Measurements from ENCODE around the gene BLZF1. TPM values are rescaled to one million over a fixed set of nuclear protein-coding genes. Genes with fewer than 3 reads are reported as not detected.

BLZF1 gene
- total and polyA plus RNA-seq, 2 of the 8 experiments (the other 6 are each of a cell fraction or from before 2014, with no cell fraction given) = 1.8 to 10.3 TPM

GRCh38 chr1:169326956-169327268 is 41.1 kb upstream of the BLZF1 start:
- CTCF ChIA-PET (ENCODE audit: partially characterized antibody) = interaction anchor here (0.9 to 1.4 kb wide), 3 partner anchors 13 to 724 kb away, joined by 3 to 5 read pairs (median 3); no protein-coding TSS in a partner anchor
- Histone ChIP-seq H2BK120ac (replicated peaks; ENCODE audit: low read depth, low read length) (no peak overlapping the region), H3K4me1 (replicated peaks in 1 of 4; ENCODE audit: control insufficient read depth in 3 of 4, insufficient read depth in 4 of 4, low read length in 3 of 4) (peaks cover 0 to 4% (median 2%) of the 10 kb centered on the region in 4 experiments; a peak in 1 of 7 replicates), H4K5ac (ENCODE audit: insufficient read length, low read depth, low read length) (no peak overlapping the region), H3K27ac (ENCODE audit: low read depth, low read length) (no peak overlapping the region), H4K91ac (replicated peaks; ENCODE audit: insufficient read length, low read length) (no peak overlapping the region), H3K4ac (replicated peaks; ENCODE audit: insufficient read length, low read depth, low read length) (no peak overlapping the region), H3K18ac (ENCODE audit: extremely low read depth, low read length) (no peak overlapping the region), H2AK5ac (ENCODE audit: low read depth, low read length) (no peak overlapping the region), H3K9ac (replicated peaks in 1 of 4; ENCODE audit: extremely low read depth in 1 of 4, low read depth in 3 of 4, low read length in 3 of 4) (no peak overlapping the region), H3K56ac (replicated peaks; ENCODE audit: insufficient read length, low read depth, low read length) (no peak overlapping the region), H2BK5ac (ENCODE audit: low read depth, low read length) (no peak overlapping the region), H3K9me3 (ENCODE audit: insufficient read depth in 2 of 2, low read depth in 1 of 2, low read length in 1 of 2) (no peaks in the 10 kb centered on the region), H2AFZ (ENCODE audit: low read length) (no peak overlapping the region), H2BK20ac (ENCODE audit: low read length) (no peak overlapping the region), H3K4me2 (ENCODE audit: insufficient read depth in 1 of 2, low read depth in 2 of 2, low read length in 2 of 2) (no peak overlapping the region), H3K23ac (ENCODE audit: insufficient read length) (no peak overlapping the region), H3K23me2 (ENCODE audit: low read depth, low read length) (no peaks in the 10 kb centered on the region), H2BK12ac (ENCODE audit: low read depth, low read length) (no peak overlapping the region), H3K14ac (ENCODE audit: insufficient read length) (no peak overlapping the region), H3K36me3 (ENCODE audit: control insufficient read depth in 2 of 4, insufficient read depth in 4 of 4, low read length in 3 of 4) (no peaks in the 10 kb centered on the region), H4K20me1 (replicated peaks in 1 of 2; ENCODE audit: control insufficient read depth in 1 of 2, insufficient read depth in 2 of 2, low read length in 2 of 2) (no peaks in the 10 kb centered on the region), H3K4me3 (ENCODE audit: extremely low read depth in 1 of 4, insufficient read depth in 2 of 4, low read depth in 3 of 4, low read length in 4 of 4) (no peak overlapping the region), H3K79me2 (ENCODE audit: control insufficient read depth in 1 of 2, insufficient read depth in 2 of 2, low read length in 2 of 2) (peaks cover 0 to 4% of the 10 kb centered on the region in 2 experiments; a peak in 1 of 4 replicates), H4K8ac (ENCODE audit: extremely low read depth, insufficient read depth, low read length) (no peak overlapping the region), H3K79me1 (ENCODE audit: low read depth, low read length) (no peaks in the 10 kb centered on the region), H2BK15ac (ENCODE audit: low read length) (no peak overlapping the region), H3K27me3 (replicated peaks in 1 of 4; ENCODE audit: control insufficient read depth in 3 of 4, extremely low read depth in 1 of 4, insufficient read depth in 3 of 4, low read length in 3 of 4) (peaks cover 0 to 1% (median 0%) of the 10 kb centered on the region in 4 experiments; a peak in 1 of 7 replicates)
- TF ChIP-seq NRF1 (IDR thresholded peaks at IDR 0.05; ENCODE audit: low read depth, low read length) (no peak), JUND (IDR thresholded peaks at IDR 0.05; ENCODE audit: low read length) (no peak), YY1 (IDR thresholded peaks at IDR 0.05; ENCODE audit: low read depth, low read length) (no peak), RNF2 (IDR thresholded peaks at IDR 0.05; ENCODE audit: borderline replicate concordance, low read depth, low read length, missing control alignments, poor library complexity, severe bottlenecking) (no peak), MAFK (IDR thresholded peaks at IDR 0.05; ENCODE audit: low read depth, low read length) (no peak), EZH2 (IDR thresholded peaks at IDR 0.05; ENCODE audit: low read depth, low read length, severe bottlenecking) (no peak), CBX5 (IDR thresholded peaks at IDR 0.05; ENCODE audit: low read depth, low read length) (no peak)
- DNase-seq (ENCODE audit: low read depth in 1 of 2, low spot score in 2 of 2) (no peak), FAIRE-seq (no peak)
- POLR2A ChIA-PET (ENCODE audit: partially characterized antibody) = interaction anchor here (0.6 kb wide), 1 partner anchor 1445 kb away, joined by 3 read pairs; no protein-coding TSS in a partner anchor
